HAP-1 (cell line): ENCODE results near the gene TRAK1.

Experiments
- DNase-seq, 2 experiments: peaks; one replicate each; pipeline ENCODE4 v3.0.0-alpha.2; 2016 to 2020; ENCODE audit warnings: low spot score in 2 of 2
- H3K27me3 ChIP-seq: fragments of 250-450 bp; sonication (Bioruptor Pico); 2 replicates; pipeline ENCODE4 v1.5.1; 2020; ENCODE audit warnings: low read depth, mild to moderate bottlenecking, moderate library complexity
- H3K36me3 ChIP-seq: fragments of 250-450 bp; sonication (Bioruptor Pico); replicated peaks from 2 replicates; pipeline ENCODE4 v1.5.1; 2020; ENCODE audit warnings: mild to moderate bottlenecking
- H3K4me1 ChIP-seq: fragments of 250-450 bp; sonication (Bioruptor Pico); 2 replicates; pipeline ENCODE4 v1.5.1; 2020; ENCODE audit warnings: mild to moderate bottlenecking
- H3K4me3 ChIP-seq: fragments of 250-450 bp; sonication (Bioruptor Pico); 2 replicates; pipeline ENCODE4 v1.5.1; 2020; ENCODE audit warnings: mild to moderate bottlenecking, moderate library complexity
- H3K9me3 ChIP-seq: fragments of 250-450 bp; sonication (Bioruptor Pico); 2 replicates; pipeline ENCODE4 v1.5.1; 2020; ENCODE audit warnings: mild to moderate bottlenecking, moderate library complexity
- in situ Hi-C: fragments of 300-500 bp; cut with MboI; formaldehyde crosslinking; loops from 3 replicates; pipeline ENCODE4 v1.14.3; 2020; ENCODE audit warnings: low sequenced_read_pairs, inconsistent platforms, mixed read lengths

The TRAK1 gene

GRCh38 chr3:42115946-42116345 is 24.8 kb downstream of the TRAK1 start:
- Histone ChIP-seq H3K4me1 (no peaks in the 10 kb centered on the region), H3K27me3 (no peaks in the 10 kb centered on the region), H3K4me3 (no peak overlapping the region), H3K36me3 (no peaks in the 10 kb centered on the region), H3K9me3 (no peaks in the 10 kb centered on the region)
- in situ Hi-C loops: no loop called here
- no peak for DNase-seq

- Histone ChIP-seq H3K36me3 (no peaks in the 10 kb centered on the region), H3K4me3 (no peak overlapping the region), H3K9me3 (no peaks in the 10 kb centered on the region), H3K27me3 (no peaks in the 10 kb centered on the region), H3K4me1 (no peaks in the 10 kb centered on the region)
- DNase-seq: no peak
- in situ Hi-C loops: no loop called here
These were observed 25.3 kb downstream of the TRAK1 start for GRCh38 chr3:42116466-42116865.

- Histone ChIP-seq H3K4me1 (no peaks in the 10 kb centered on the region), H3K36me3 (no peaks in the 10 kb centered on the region), H3K4me3 (no peak overlapping the region), H3K27me3 (no peaks in the 10 kb centered on the region), H3K9me3 (no peaks in the 10 kb centered on the region)
- DNase-seq: peak in 1 of 2 experiments; percentile 37
- in situ Hi-C loops: no loop called here
These were observed 26.2 kb downstream of the TRAK1 start for GRCh38 chr3:42117175-42118008.

GRCh38 chr3:42118762-42119361 is 27.7 kb downstream of the TRAK1 start:
- H3K36me3 ChIP-seq: no peaks in the 10 kb centered on the region
- in situ Hi-C loops: no loop called here
- no peak overlapping the region for H3K4me3 ChIP-seq
- no peaks in the 10 kb centered on the region for H3K9me3 ChIP-seq
- no peaks in the 10 kb centered on the region for H3K4me1 ChIP-seq
- peak; percentile 30 to 49 for DNase-seq
- no peaks in the 10 kb centered on the region for H3K27me3 ChIP-seq

GRCh38 chr3:42119561-42120355 is 28.6 kb downstream of the TRAK1 start:
- no peak for DNase-seq
- H3K4me3 ChIP-seq: no peak overlapping the region
- no peaks in the 10 kb centered on the region for H3K36me3 ChIP-seq
- in situ Hi-C loops: no loop called here
- no peaks in the 10 kb centered on the region for H3K27me3 ChIP-seq
- H3K4me1 ChIP-seq: no peaks in the 10 kb centered on the region
- H3K9me3 ChIP-seq: no peaks in the 10 kb centered on the region

GRCh38 chr3:42120866-42121265 is 29.7 kb downstream of the TRAK1 start:
- no peaks in the 10 kb centered on the region for H3K4me1 ChIP-seq
- no peaks in the 10 kb centered on the region for H3K27me3 ChIP-seq
- H3K4me3 ChIP-seq: no peak overlapping the region
- in situ Hi-C loops: no loop called here
- H3K36me3 ChIP-seq: no peaks in the 10 kb centered on the region
- no peak for DNase-seq
- H3K9me3 ChIP-seq: no peaks in the 10 kb centered on the region

- no peak for DNase-seq
- no peaks in the 10 kb centered on the region for H3K27me3 ChIP-seq
- no peaks in the 10 kb centered on the region; the same call in 1 of the 2 replicates for H3K36me3 ChIP-seq
- H3K4me1 ChIP-seq: no peaks in the 10 kb centered on the region
- no peak overlapping the region for H3K4me3 ChIP-seq
- in situ Hi-C loops: no loop called here
- H3K9me3 ChIP-seq: no peaks in the 10 kb centered on the region
These were observed 31.3 kb downstream of the TRAK1 start for GRCh38 chr3:42122261-42123011.

GRCh38 chr3:42123012-42123581 is 31.9 kb downstream of the TRAK1 start:
- no peak for DNase-seq
- H3K4me1 ChIP-seq: no peaks in the 10 kb centered on the region
- no peak overlapping the region for H3K4me3 ChIP-seq
- H3K36me3 ChIP-seq: no peaks in the 10 kb centered on the region; the same call in 1 of the 2 replicates
- in situ Hi-C loops: no loop called here
- H3K9me3 ChIP-seq: no peaks in the 10 kb centered on the region
- no peaks in the 10 kb centered on the region for H3K27me3 ChIP-seq

GRCh38 chr3:42123824-42124658 is 32.9 kb downstream of the TRAK1 start:
- Histone ChIP-seq H3K4me3 (no peak overlapping the region), H3K4me1 (no peaks in the 10 kb centered on the region), H3K36me3 (no peaks in the 10 kb centered on the region; the same call in 1 of the 2 replicates), H3K27me3 (no peaks in the 10 kb centered on the region), H3K9me3 (no peaks in the 10 kb centered on the region)
- in situ Hi-C loops: no loop called here
- DNase-seq: no peak

GRCh38 chr3:42127226-42127625 is 36.1 kb downstream of the TRAK1 start:
- no peak overlapping the region for H3K4me3 ChIP-seq
- H3K4me1 ChIP-seq: no peaks in the 10 kb centered on the region
- no peaks in the 10 kb centered on the region; the same call in 1 of the 2 replicates for H3K36me3 ChIP-seq
- no peaks in the 10 kb centered on the region for H3K9me3 ChIP-seq
- in situ Hi-C loops: no loop called here
- no peaks in the 10 kb centered on the region for H3K27me3 ChIP-seq
- no peak for DNase-seq

GRCh38 chr3:42128526-42128925 is 37.4 kb downstream of the TRAK1 start:
- Histone ChIP-seq H3K4me1 (no peaks in the 10 kb centered on the region), H3K9me3 (no peaks in the 10 kb centered on the region), H3K4me3 (no peak overlapping the region), H3K27me3 (no peaks in the 10 kb centered on the region), H3K36me3 (no peaks in the 10 kb centered on the region; the same call in 1 of the 2 replicates)
- in situ Hi-C loops: no loop called here
- DNase-seq: no peak

GRCh38 chr3:42129014-42129953 is 38.1 kb downstream of the TRAK1 start:
- Histone ChIP-seq H3K36me3 (no peaks in the 10 kb centered on the region; the same call in 1 of the 2 replicates), H3K9me3 (no peaks in the 10 kb centered on the region), H3K4me3 (no peak overlapping the region), H3K4me1 (no peaks in the 10 kb centered on the region), H3K27me3 (no peaks in the 10 kb centered on the region)
- DNase-seq: no peak
- in situ Hi-C loops: no loop called here
